Gastrocnemius medialis (tissue), 4 donors: ENCODE measurements around the gene GNAZ.

ENCODE experiments used
- CTCF ChIP-seq, 5 experiments: fragments of 450-650 bp in 3 of 5; fragments of 200-600 bp in 2 of 5; sonication (generic) in 2 of 5; IDR thresholded peaks in 4 of 5; conservative IDR thresholded peaks in 1 of 5; 1 replicate in 4 of 5; 2 replicates in 1 of 5; pipeline ENCODE4 v1.5.1; 2016 to 2019; ENCODE audit warnings: antibody characterized with exemption in 5 of 5, mild to moderate bottlenecking in 3 of 5, moderate library complexity in 3 of 5
- POLR2A ChIP-seq, 2 donors: fragments of 450-650 bp; IDR thresholded peaks; one replicate each; pipeline ENCODE4 v1.6.1; 2017; ENCODE audit warnings: antibody characterized with exemption in 2 of 2, mild to moderate bottlenecking in 2 of 2, moderate library complexity in 2 of 2

- TF ChIP-seq CTCF (IDR thresholded peaks at IDR 0.05 in 4 of 5, conservative IDR thresholded peaks at IDR 0.05 in 1 of 5) (no peak), POLR2A (IDR thresholded peaks at IDR 0.05) (no peak)
Measured at GRCh38 chr22:23144432-23144831, 74.1 kb downstream of the GNAZ start.
